Measurements from ENCODE around the gene OR2D2.
"Not testable (repeated sequence)": the region's sequence is repeated elsewhere in the genome, so short reads cannot be mapped to it uniquely, and the experiment has no call there.

Gene OR2D2

GRCh38 chr11:6892400-6892799, at the start of gene OR2D2:
TSS of gene OR2D2 (minus strand) at chr11:6892500. CDS start at chr11:6892500, 0 bp downstream.
- DNase-seq (ENCODE audit: low read depth) = no peak

GRCh38 chr11:6941970-6942369, 49.7 kb upstream of the OR2D2 start:
- DNase-seq (ENCODE audit: low read depth) = no peak

- DNase-seq (ENCODE audit: low read depth) = no peak
Observed at GRCh38 chr11:6932145-6932544, 39.8 kb upstream of the OR2D2 start.

- no peak for DNase-seq (ENCODE audit: low read depth)
Observed at GRCh38 chr11:6931146-6931713, 38.9 kb upstream of the OR2D2 start.

- DNase-seq (ENCODE audit: low read depth) = no peak
Observed at GRCh38 chr11:6928916-6929315, 36.6 kb upstream of the OR2D2 start.

- no peak for DNase-seq (ENCODE audit: low read depth)
Observed at GRCh38 chr11:6927030-6927617, 34.8 kb upstream of the OR2D2 start.

GRCh38 chr11:6926208-6927029, 34.1 kb upstream of the OR2D2 start, which contains the start of gene ZNF215:
TSS of gene ZNF215 (plus strand) at chr11:6926426. CDS start at chr11:6932273, 5,847 bp downstream.
- peak; percentile 32 for DNase-seq (ENCODE audit: low read depth)

GRCh38 chr11:6925636-6926207, 33.4 kb upstream of the OR2D2 start:
- DNase-seq (ENCODE audit: low read depth) = no peak

GRCh38 chr11:6925007-6925577, 32.8 kb upstream of the OR2D2 start:
- no peak for DNase-seq (ENCODE audit: low read depth)

GRCh38 chr11:6920702-6921101, 28.4 kb upstream of the OR2D2 start, which contains the start of gene OR2D3:
TSS of gene OR2D3 (plus strand) at chr11:6921002. CDS start at chr11:6921002, 0 bp downstream.
- DNase-seq (ENCODE audit: low read depth) = no peak

GRCh38 chr11:6919698-6920097, 27.4 kb upstream of the OR2D2 start:
- no peak for DNase-seq (ENCODE audit: low read depth)

- no peak for DNase-seq (ENCODE audit: low read depth)
Observed at GRCh38 chr11:6911948-6912347, 19.6 kb upstream of the OR2D2 start.

GRCh38 chr11:6911378-6911777, 19.1 kb upstream of the OR2D2 start:
- no peak for DNase-seq (ENCODE audit: low read depth)

- not testable (repeated sequence) for DNase-seq (ENCODE audit: low read depth)
Observed at GRCh38 chr11:6904804-6905203, 12.5 kb upstream of the OR2D2 start.

GRCh38 chr11:6900327-6900999, 8.2 kb upstream of the OR2D2 start:
- DNase-seq (ENCODE audit: low read depth) = no peak

GRCh38 chr11:6898911-6899310, 6.6 kb upstream of the OR2D2 start:
- DNase-seq (ENCODE audit: low read depth) = no peak

- no peak for DNase-seq (ENCODE audit: low read depth)
Observed at GRCh38 chr11:6895010-6895409, 2.7 kb upstream of the OR2D2 start.

- DNase-seq (ENCODE audit: low read depth) = no peak
Observed at GRCh38 chr11:6894097-6894496, 1.8 kb upstream of the OR2D2 start.

- DNase-seq (ENCODE audit: low read depth) = no peak
Observed at GRCh38 chr11:6889835-6890234, 2.5 kb downstream of the OR2D2 start.

GRCh38 chr11:6888830-6889229, 3.5 kb downstream of the OR2D2 start:
- DNase-seq (ENCODE audit: low read depth) = no peak

GRCh38 chr11:6887711-6888110, 4.6 kb downstream of the OR2D2 start:
- DNase-seq (ENCODE audit: low read depth) = not testable (repeated sequence)

- DNase-seq (ENCODE audit: low read depth) = no peak
Observed at GRCh38 chr11:6882751-6883150, 9.5 kb downstream of the OR2D2 start.
